NB4 (cell line): ENCODE results near the gene STT3B.

Experiments used
- CTCF ChIP-seq: IDR thresholded peaks from one replicate; pipeline ENCODE4 v1.5.1; 2012; ENCODE audit warnings: low read depth, low read length
- POLR2A ChIP-seq: IDR thresholded peaks from 2 replicates; pipeline ENCODE4 v1.6.1; 2011; ENCODE audit warnings: mild to moderate bottlenecking; ENCODE audit not compliant: insufficient read length; ENCODE audit errors: extremely low read depth

GRCh38 chr3:31523543-31523942 lies 9.2 kb upstream of the STT3B start:
- TF ChIP-seq CTCF: no peak
- no peak for TF ChIP-seq POLR2A
